Nephron progenitor cell (in vitro differentiated cells): Measurements from ENCODE around the gene UBA52.

Source experiments
- DNase-seq: peaks from one replicate; pipeline ENCODE4 v3.0.0; 2021
- H3K27ac Mint-ChIP-seq: 2 replicates; pipeline ENCODE4 v1.8.0; 2021; ENCODE audit warnings: mild to moderate bottlenecking, moderate library complexity, mixed read lengths
- H3K27me3 Mint-ChIP-seq: 2 replicates; pipeline ENCODE4 v1.8.0; 2021; ENCODE audit warnings: mild to moderate bottlenecking, low read depth, mixed read lengths; ENCODE audit not compliant: poor library complexity
- H3K36me3 Mint-ChIP-seq: 2 replicates; pipeline ENCODE4 v1.8.0; 2021; ENCODE audit warnings: low read depth, mixed read lengths
- H3K4me1 Mint-ChIP-seq: 2 replicates; pipeline ENCODE4 v1.8.0; 2021; ENCODE audit warnings: mixed read lengths
- H3K4me3 Mint-ChIP-seq: 2 replicates; pipeline ENCODE4 v1.8.0; 2021; ENCODE audit warnings: mild to moderate bottlenecking, moderate library complexity, mixed read lengths
- H3K9me3 Mint-ChIP-seq: 2 replicates; pipeline ENCODE4 v1.8.0; 2021; ENCODE audit warnings: mild to moderate bottlenecking, moderate library complexity, mixed read lengths
- TF ChIP-seq, protein P1 (sequence below): fragments of 200-600 bp; sonication (generic); IDR thresholded peaks from 2 replicates; pipeline ENCODE4 v1.5.0; 2021; ENCODE audit warnings: antibody characterized with exemption

UBA52 gene

GRCh38 chr19:18603958-18604819 lies 32.5 kb downstream of the UBA52 start:
- H3K27ac Mint-ChIP-seq = no peak overlapping the region
- DNase-seq = no peak
- H3K4me1 Mint-ChIP-seq = peaks cover 35% of the 10 kb centered on the region
- no peaks in the 10 kb centered on the region for H3K9me3 Mint-ChIP-seq
- TF ChIP-seq, protein P1, sequence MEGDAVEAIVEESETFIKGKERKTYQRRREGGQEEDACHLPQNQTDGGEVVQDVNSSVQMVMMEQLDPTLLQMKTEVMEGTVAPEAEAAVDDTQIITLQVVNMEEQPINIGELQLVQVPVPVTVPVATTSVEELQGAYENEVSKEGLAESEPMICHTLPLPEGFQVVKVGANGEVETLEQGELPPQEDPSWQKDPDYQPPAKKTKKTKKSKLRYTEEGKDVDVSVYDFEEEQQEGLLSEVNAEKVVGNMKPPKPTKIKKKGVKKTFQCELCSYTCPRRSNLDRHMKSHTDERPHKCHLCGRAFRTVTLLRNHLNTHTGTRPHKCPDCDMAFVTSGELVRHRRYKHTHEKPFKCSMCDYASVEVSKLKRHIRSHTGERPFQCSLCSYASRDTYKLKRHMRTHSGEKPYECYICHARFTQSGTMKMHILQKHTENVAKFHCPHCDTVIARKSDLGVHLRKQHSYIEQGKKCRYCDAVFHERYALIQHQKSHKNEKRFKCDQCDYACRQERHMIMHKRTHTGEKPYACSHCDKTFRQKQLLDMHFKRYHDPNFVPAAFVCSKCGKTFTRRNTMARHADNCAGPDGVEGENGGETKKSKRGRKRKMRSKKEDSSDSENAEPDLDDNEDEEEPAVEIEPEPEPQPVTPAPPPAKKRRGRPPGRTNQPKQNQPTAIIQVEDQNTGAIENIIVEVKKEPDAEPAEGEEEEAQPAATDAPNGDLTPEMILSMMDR = no peak
- no peaks in the 10 kb centered on the region for H3K36me3 Mint-ChIP-seq
- peaks cover 81% of the 10 kb centered on the region for H3K27me3 Mint-ChIP-seq
- H3K4me3 Mint-ChIP-seq = no peak overlapping the region

GRCh38 chr19:18604820-18605159 lies 33.1 kb downstream of the UBA52 start:
- TF ChIP-seq, protein P1 = no peak
- Mint-ChIP-seq H3K27ac (no peak overlapping the region), H3K4me1 (peaks cover 41% of the 10 kb centered on the region), H3K4me3 (peak overlapping the region; percentile 75), H3K36me3 (no peaks in the 10 kb centered on the region), H3K9me3 (no peaks in the 10 kb centered on the region), H3K27me3 (peaks cover 87% of the 10 kb centered on the region)
- DNase-seq = no peak

- H3K4me1 Mint-ChIP-seq = peaks cover 41% of the 10 kb centered on the region
These were observed 33.5 kb downstream of the UBA52 start for GRCh38 chr19:18605196-18605545.

DNA sequence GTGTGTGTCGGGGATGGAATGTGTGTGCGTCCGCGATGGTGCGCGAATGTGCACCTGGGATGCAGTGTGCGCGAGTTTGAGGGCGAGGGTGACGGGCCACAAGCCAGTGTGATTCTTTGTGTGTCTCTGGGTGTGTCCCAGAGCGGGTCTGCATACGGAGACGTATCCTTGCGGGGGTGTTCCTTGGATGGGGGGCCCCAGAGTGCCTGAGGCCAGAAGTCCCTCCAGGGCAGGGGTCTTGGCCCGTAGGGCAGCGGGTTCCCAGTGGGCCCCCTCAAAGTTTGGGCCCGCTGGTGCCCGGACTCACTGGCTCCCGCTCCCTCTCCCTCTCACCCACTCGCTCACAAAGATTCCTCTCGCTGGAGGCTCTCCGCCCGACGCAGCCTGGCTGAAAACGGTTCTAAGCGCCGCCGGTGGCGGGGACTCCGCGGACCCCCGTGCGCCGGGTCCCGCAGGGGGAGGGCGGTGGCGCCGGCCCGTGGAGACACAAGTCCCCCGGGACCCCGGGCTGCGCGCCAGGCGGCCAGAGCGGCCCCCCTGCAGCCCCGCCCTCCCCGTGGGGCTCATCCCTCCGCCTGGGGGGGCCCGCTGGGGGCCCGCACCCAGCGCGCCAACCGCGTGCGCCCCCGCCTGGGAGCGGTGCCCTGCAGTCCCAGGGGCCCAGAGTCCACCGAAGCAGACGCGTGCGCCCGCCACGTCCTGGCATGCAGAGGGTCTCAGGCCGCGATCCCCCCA lies 34.1 kb downstream of the UBA52 start:
- Mint-ChIP-seq H3K36me3 (no peaks in the 10 kb centered on the region), H3K9me3 (no peaks in the 10 kb centered on the region), H3K27ac (peak overlapping the region; percentile 34), H3K27me3 (peaks cover 88% of the 10 kb centered on the region), H3K4me3 (peak overlapping the region; percentile 75), H3K4me1 (peaks cover 41% of the 10 kb centered on the region)
- TF ChIP-seq, protein P1 = no peak
- peak; percentile 37 for DNase-seq

More at GRCh38 chr19:18605196-18605545, 33.5 kb downstream of the UBA52 start:
- Mint-ChIP-seq H3K9me3 (no peaks in the 10 kb centered on the region), H3K4me3 (peak overlapping the region; percentile 75), H3K27me3 (peaks cover 88% of the 10 kb centered on the region), H3K36me3 (no peaks in the 10 kb centered on the region), H3K27ac (no peak overlapping the region)
- DNase-seq = no peak
- TF ChIP-seq, protein P1 = no peak

DNA sequence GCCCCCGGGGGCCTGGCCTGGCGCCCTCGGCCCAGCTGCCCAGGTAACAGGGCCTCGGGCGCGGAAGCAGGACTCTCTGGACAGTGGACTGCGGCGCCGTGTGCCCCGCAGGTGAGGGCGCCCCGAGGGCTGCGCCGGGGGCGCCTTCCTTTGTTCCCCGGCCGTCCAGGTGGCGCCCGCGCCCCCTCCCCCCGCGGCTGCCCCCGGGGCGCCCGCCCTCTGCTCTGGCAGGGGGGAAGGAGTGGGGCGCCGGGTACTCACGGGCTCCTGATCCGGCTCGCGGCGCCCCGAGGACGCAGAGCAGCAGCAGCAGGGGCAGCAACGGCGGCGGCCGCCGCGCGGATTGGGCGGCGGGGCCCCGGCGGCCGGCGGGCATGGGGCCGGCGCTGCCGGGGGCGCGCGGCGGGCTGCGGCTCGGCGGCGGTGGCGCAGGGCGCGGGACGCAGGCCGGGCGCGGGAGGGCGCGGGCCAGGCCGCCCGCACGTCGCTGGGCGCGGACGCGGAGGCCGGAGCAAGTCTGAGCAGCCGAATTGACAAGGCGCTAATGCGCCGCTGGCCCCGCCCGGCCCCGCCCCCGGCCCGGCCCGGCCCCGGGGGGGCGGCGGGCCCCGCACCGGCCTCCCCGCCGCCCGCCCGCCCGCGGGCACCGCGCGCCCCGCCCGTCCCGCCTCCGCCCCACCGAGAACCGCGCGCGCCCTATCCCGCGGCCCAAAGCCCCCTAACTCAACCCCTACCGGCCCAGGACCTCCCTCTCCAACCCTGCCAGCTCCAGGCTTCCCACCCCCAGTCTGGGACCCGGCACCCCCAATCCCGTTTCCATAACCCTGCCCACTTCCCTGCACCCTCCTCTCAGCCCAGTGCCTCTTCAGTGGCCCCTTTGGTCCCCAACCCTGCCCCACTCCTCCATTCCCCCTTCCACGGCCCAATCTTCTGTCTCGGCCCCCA lies 34.9 kb downstream of the UBA52 start, which contains the start of gene CRLF1:
TSS of gene CRLF1 (minus strand) at position 519 of the 945 bp plus-strand sequence. CDS start at position 376, 143 bp downstream.
- peaks cover 47% of the 10 kb centered on the region for H3K4me1 Mint-ChIP-seq

More for the DNA sequence above, 34.9 kb downstream of the UBA52 start, which contains the start of gene CRLF1:
- Mint-ChIP-seq H3K27ac (no peak within 1 kb of the TSS), H3K36me3 (no peaks in the 10 kb centered on the region), H3K4me3 (peak within 1 kb of the TSS; percentile 52), H3K9me3 (no peaks in the 10 kb centered on the region), H3K27me3 (peaks cover 85% of the 10 kb centered on the region)
- TF ChIP-seq, protein P1 = no peak
- no peak for DNase-seq
